OCI-M2 (cell line): ENCODE measurements around the gene NDUFS6.
"Not testable (repeated sequence)": the region's sequence is repeated elsewhere in the genome, so short reads cannot be mapped to it uniquely, and the experiment has no call there.

Experiments
- DNase-seq: peaks from one replicate; lab custom pipeline; 2025; ENCODE audit not compliant: unreplicated experiment; lab: John Stamatoyannopoulos, UW

NDUFS6 gene

GRCh38 chr5:1781726-1782384 lies 19.4 kb upstream of the NDUFS6 start:
- no peak for DNase-seq

- DNase-seq = no peak
These were observed 18.6 kb upstream of the NDUFS6 start for GRCh38 chr5:1782385-1783215.

GRCh38 chr5:1783216-1783554 lies 18.0 kb upstream of the NDUFS6 start:
- no peak for DNase-seq

- no peak for DNase-seq
These were observed 16.8 kb upstream of the NDUFS6 start for GRCh38 chr5:1784197-1785050.

- no peak for DNase-seq
These were observed 16.1 kb upstream of the NDUFS6 start for GRCh38 chr5:1785062-1785461.

- no peak for DNase-seq
These were observed 15.2 kb upstream of the NDUFS6 start for GRCh38 chr5:1785984-1786383.

- no peak for DNase-seq
These were observed 14.4 kb upstream of the NDUFS6 start for GRCh38 chr5:1786621-1787471.

- DNase-seq = no peak
These were observed 13.6 kb upstream of the NDUFS6 start for GRCh38 chr5:1787472-1788047.

- no peak for DNase-seq
These were observed 13.0 kb upstream of the NDUFS6 start for GRCh38 chr5:1788200-1788599.

- no peak for DNase-seq
These were observed 12.4 kb upstream of the NDUFS6 start for GRCh38 chr5:1788828-1789227.

GRCh38 chr5:1789438-1789833 lies 11.8 kb upstream of the NDUFS6 start:
- not testable (repeated sequence) for DNase-seq

GRCh38 chr5:1789834-1790471 lies 11.3 kb upstream of the NDUFS6 start:
- DNase-seq = no peak

GRCh38 chr5:1791176-1791575 lies 10.0 kb upstream of the NDUFS6 start:
- no peak for DNase-seq

GRCh38 chr5:1792842-1793266 lies 8.4 kb upstream of the NDUFS6 start:
- no peak for DNase-seq

- no peak for DNase-seq
These were observed 7.9 kb upstream of the NDUFS6 start for GRCh38 chr5:1793301-1793740.

GRCh38 chr5:1793966-1794900 lies 7.0 kb upstream of the NDUFS6 start:
- no peak for DNase-seq

- DNase-seq = no peak
These were observed 6.3 kb upstream of the NDUFS6 start for GRCh38 chr5:1794901-1795290.

- DNase-seq = no peak
These were observed 5.7 kb upstream of the NDUFS6 start for GRCh38 chr5:1795506-1795905.

- DNase-seq = no peak
These were observed 5.3 kb upstream of the NDUFS6 start for GRCh38 chr5:1795931-1796330.
